Measurements from ENCODE around the gene MFSD12.
"Not testable (repeated sequence)": the region's sequence is repeated elsewhere in the genome, so short reads cannot be mapped to it uniquely, and the experiment has no call there.

MFSD12 gene

DNA sequence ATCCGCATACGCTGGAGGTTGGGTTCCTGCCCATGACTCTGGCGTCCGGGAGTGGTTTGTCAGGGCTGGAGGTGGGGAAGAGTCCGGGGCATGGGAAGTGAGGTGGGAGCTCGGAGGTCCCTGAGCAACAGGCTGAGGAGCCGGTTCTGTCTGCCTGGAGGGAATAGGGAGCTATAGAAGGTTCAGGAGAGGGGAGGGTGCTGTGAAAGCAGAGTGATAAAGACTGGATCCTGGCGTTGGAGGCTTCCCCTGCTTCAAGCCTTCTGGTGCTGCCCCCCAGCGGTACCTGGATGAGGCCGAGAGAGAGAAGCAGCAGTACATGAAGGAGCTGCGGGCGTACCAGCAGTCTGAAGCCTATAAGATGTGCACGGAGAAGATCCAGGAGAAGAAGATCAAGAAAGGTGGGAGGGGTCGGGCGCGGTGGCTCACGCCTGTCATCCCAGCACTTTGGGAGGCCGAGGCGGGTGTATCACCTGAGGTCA is 17.9 kb upstream of the MFSD12 start:
- peaks cover 0 to 17% (median 5%) of the 10 kb centered on the region in 5 donors for H3K36me3 ChIP-seq (ENCODE audit: control insufficient read depth in 5 of 5, insufficient read depth in 5 of 5, low read length in 5 of 5)
- no peaks in the 10 kb centered on the region for H3K9me3 ChIP-seq (ENCODE audit: control insufficient read depth in 5 of 5, low read length in 5 of 5)
- H3K27ac ChIP-seq (ENCODE audit: low read depth, low read length), result no peak overlapping the region
- no peak overlapping the region for H3K4me3 ChIP-seq (ENCODE audit: low read depth in 1 of 5, low read length in 5 of 5)
- peaks cover 4 to 43% (median 32%) of the 10 kb centered on the region in 5 donors for H3K4me1 ChIP-seq (ENCODE audit: control insufficient read depth in 5 of 5, insufficient read depth in 5 of 5, low read length in 5 of 5)
- no peak overlapping the region for H3K9ac ChIP-seq (ENCODE audit: low read length in 5 of 5)
- H3K27me3 ChIP-seq (ENCODE audit: control insufficient read depth in 5 of 5, insufficient read depth in 4 of 5, low read length in 5 of 5), result no peaks in the 10 kb centered on the region

DNA sequence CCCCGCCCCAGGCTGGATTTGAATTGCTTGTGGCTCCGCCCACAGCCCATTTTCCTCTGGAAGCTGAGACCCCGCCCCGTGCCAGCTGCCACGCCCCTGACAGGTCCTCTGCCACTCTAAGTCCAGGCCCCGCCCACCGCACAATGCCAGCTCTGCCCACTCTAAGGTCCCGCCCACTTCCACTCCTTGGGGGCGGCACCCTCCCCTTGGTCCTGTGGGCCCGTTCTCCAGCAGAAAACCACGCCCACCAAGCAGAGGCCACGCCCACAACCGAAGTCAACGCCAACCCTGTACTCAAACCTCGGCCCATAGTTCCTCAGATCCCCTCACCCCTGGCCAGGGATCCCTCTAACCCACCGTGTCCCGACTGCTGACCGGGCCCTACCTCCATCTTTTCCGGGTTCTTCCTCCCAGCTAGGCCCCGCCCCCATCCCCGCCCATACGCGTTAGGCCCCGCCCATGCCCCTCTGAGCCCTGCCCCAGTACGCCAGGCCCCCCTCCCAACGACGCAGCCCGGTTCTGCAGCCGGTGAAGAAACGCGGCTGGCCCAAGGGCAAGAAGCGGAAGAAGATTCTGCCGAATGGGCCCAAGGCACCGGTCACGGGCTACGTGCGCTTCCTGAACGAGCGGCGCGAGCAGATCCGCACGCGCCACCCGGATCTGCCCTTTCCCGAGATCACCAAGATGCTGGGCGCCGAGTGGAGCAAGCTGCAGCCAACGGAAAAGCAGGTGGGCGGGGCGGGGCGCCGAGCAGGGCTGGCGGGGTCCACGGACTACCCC is 16.7 kb upstream of the MFSD12 start:
- Histone ChIP-seq H3K36me3 (ENCODE audit: control insufficient read depth in 5 of 5, insufficient read depth in 5 of 5, low read length in 5 of 5) (peaks cover 0 to 17% (median 5%) of the 10 kb centered on the region in 5 donors), H3K4me1 (ENCODE audit: control insufficient read depth in 5 of 5, insufficient read depth in 5 of 5, low read length in 5 of 5) (peaks cover 4 to 31% (median 28%) of the 10 kb centered on the region in 5 donors), H3K27ac (ENCODE audit: low read depth, low read length) (no peak overlapping the region), H3K4me3 (ENCODE audit: low read depth in 1 of 5, low read length in 5 of 5) (peak overlapping the region in 4 of 5 donors; percentile 71 to 83 (median 78)), H3K9ac (ENCODE audit: low read length in 5 of 5) (peak overlapping the region in 1 of 5 donors; percentile 80), H3K27me3 (ENCODE audit: control insufficient read depth in 5 of 5, insufficient read depth in 4 of 5, low read length in 5 of 5) (no peaks in the 10 kb centered on the region), H3K9me3 (ENCODE audit: control insufficient read depth in 5 of 5, low read length in 5 of 5) (no peaks in the 10 kb centered on the region)

DNA sequence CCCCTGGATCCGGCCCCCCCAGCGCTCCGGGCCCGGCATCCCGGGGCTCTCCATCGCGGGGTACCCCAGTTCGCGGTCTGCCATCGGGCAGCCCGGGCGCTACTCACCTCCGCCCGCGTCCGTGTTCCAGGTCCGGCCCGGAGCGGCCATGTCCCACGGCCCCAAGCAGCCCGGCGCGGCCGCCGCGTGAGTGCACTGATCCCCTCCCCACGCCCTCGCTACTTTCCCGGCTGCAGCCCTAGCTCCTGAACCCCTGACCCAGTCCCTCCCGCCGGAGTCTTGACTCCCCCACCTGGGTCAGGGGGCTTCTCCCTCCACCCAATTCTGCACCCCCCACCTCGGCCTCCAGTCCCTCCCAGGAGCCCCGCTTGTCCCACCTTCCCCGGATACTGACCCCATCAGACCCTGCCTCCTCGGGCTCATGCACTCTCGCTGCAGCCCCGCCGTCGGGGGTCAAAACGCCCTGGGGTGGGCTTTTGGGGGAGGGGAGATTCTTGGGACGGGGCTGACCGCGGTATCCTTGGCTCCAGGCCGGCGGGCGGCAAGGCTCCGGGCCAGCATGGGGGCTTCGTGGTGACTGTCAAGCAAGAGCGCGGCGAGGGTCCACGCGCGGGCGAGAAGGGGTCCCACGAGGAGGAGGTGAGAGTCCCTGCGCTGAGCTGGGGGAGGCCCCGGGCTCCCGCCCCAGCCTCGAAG is 15.9 kb upstream of the MFSD12 start:
- H3K27me3 ChIP-seq (ENCODE audit: control insufficient read depth in 5 of 5, insufficient read depth in 4 of 5, low read length in 5 of 5), result no peaks in the 10 kb centered on the region
- no peak overlapping the region for H3K27ac ChIP-seq (ENCODE audit: low read depth, low read length)
- peak overlapping the region in 4 of 5 donors; percentile 71 to 83 (median 78) for H3K4me3 ChIP-seq (ENCODE audit: low read depth in 1 of 5, low read length in 5 of 5)
- H3K36me3 ChIP-seq (ENCODE audit: control insufficient read depth in 5 of 5, insufficient read depth in 5 of 5, low read length in 5 of 5), result peaks cover 0 to 15% (median 5%) of the 10 kb centered on the region in 5 donors
- H3K9me3 ChIP-seq (ENCODE audit: control insufficient read depth in 5 of 5, low read length in 5 of 5), result no peaks in the 10 kb centered on the region
- peak overlapping the region in 4 of 5 donors; percentile 60 to 80 (median 68) for H3K9ac ChIP-seq (ENCODE audit: low read length in 5 of 5)
- peaks cover 4 to 31% (median 28%) of the 10 kb centered on the region in 5 donors for H3K4me1 ChIP-seq (ENCODE audit: control insufficient read depth in 5 of 5, insufficient read depth in 5 of 5, low read length in 5 of 5)

GRCh38 chr19:3572855-3573161 is 15.4 kb upstream of the MFSD12 start, which contains the start of gene HMG20B:
HMG20B (plus strand) TSS chr19:3572944; CDS start chr19:3573310, 366 bp downstream.
- Histone ChIP-seq H3K36me3 (ENCODE audit: control insufficient read depth in 5 of 5, insufficient read depth in 5 of 5, low read length in 5 of 5) (peaks cover 0 to 15% (median 5%) of the 10 kb centered on the region in 5 donors), H3K9me3 (ENCODE audit: control insufficient read depth in 5 of 5, low read length in 5 of 5) (no peaks in the 10 kb centered on the region), H3K27ac (ENCODE audit: low read depth, low read length) (no peak within 1 kb of the TSS), H3K27me3 (ENCODE audit: control insufficient read depth in 5 of 5, insufficient read depth in 4 of 5, low read length in 5 of 5) (no peaks in the 10 kb centered on the region), H3K4me1 (ENCODE audit: control insufficient read depth in 5 of 5, insufficient read depth in 5 of 5, low read length in 5 of 5) (peaks cover 4 to 31% (median 28%) of the 10 kb centered on the region in 5 donors), H3K9ac (ENCODE audit: low read length in 5 of 5) (peak within 1 kb of the TSS in 4 of 5 donors; percentile 60 to 80 (median 72)), H3K4me3 (ENCODE audit: low read depth in 1 of 5, low read length in 5 of 5) (peak within 1 kb of the TSS; percentile 71 to 83 (median 82))

GRCh38 chr19:3572132-3572854 is 14.9 kb upstream of the MFSD12 start:
- Histone ChIP-seq H3K4me3 (ENCODE audit: low read depth in 1 of 5, low read length in 5 of 5) (peak overlapping the region; percentile 69 to 82 (median 74)), H3K4me1 (ENCODE audit: control insufficient read depth in 5 of 5, insufficient read depth in 5 of 5, low read length in 5 of 5) (peaks cover 4 to 31% (median 28%) of the 10 kb centered on the region in 5 donors), H3K27me3 (ENCODE audit: control insufficient read depth in 5 of 5, insufficient read depth in 4 of 5, low read length in 5 of 5) (no peaks in the 10 kb centered on the region), H3K36me3 (ENCODE audit: control insufficient read depth in 5 of 5, insufficient read depth in 5 of 5, low read length in 5 of 5) (peaks cover 0 to 15% (median 5%) of the 10 kb centered on the region in 5 donors), H3K27ac (ENCODE audit: low read depth, low read length) (no peak overlapping the region), H3K9me3 (ENCODE audit: control insufficient read depth in 5 of 5, low read length in 5 of 5) (no peaks in the 10 kb centered on the region), H3K9ac (ENCODE audit: low read length in 5 of 5) (peak overlapping the region in 4 of 5 donors; percentile 26 to 80 (median 66))

DNA sequence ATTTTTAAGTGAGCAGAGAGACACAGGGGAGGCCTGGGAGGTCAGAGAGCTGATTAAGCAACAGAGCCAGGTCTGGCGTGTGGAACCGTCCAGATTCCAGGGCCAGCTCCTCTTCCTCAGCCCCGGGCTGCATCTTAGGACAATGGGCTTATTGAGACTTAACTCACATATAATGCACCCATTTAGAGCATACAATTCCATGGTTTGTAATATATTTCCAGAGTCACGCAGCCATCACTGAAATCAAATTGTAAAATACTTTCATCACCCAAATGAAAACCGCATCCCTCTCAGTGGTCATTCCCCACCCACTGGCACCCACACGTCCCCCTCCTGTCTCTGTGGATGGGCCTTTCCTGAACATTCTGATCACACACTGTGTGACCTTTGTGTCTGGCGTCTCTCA is 13.2 kb upstream of the MFSD12 start:
- no peaks in the 10 kb centered on the region for H3K27me3 ChIP-seq (ENCODE audit: control insufficient read depth in 5 of 5, insufficient read depth in 4 of 5, low read length in 5 of 5)
- H3K27ac ChIP-seq (ENCODE audit: low read depth, low read length), result no peak overlapping the region
- no peak overlapping the region for H3K9ac ChIP-seq (ENCODE audit: low read length in 5 of 5)
- H3K4me1 ChIP-seq (ENCODE audit: control insufficient read depth in 5 of 5, insufficient read depth in 5 of 5, low read length in 5 of 5), result peaks cover 1 to 20% (median 16%) of the 10 kb centered on the region in 5 donors
- H3K9me3 ChIP-seq (ENCODE audit: control insufficient read depth in 5 of 5, low read length in 5 of 5), result no peaks in the 10 kb centered on the region
- peaks cover 0 to 6% (median 3%) of the 10 kb centered on the region in 5 donors for H3K36me3 ChIP-seq (ENCODE audit: control insufficient read depth in 5 of 5, insufficient read depth in 5 of 5, low read length in 5 of 5)
- no peak overlapping the region for H3K4me3 ChIP-seq (ENCODE audit: low read depth in 1 of 5, low read length in 5 of 5)

GRCh38 chr19:3570042-3570441 is 12.7 kb upstream of the MFSD12 start:
- not testable (repeated sequence) for H3K9ac ChIP-seq (ENCODE audit: low read length in 5 of 5); H3K36me3 ChIP-seq (ENCODE audit: control insufficient read depth in 5 of 5, insufficient read depth in 5 of 5, low read length in 5 of 5); H3K27me3 ChIP-seq (ENCODE audit: control insufficient read depth in 5 of 5, insufficient read depth in 4 of 5, low read length in 5 of 5); H3K9me3 ChIP-seq (ENCODE audit: control insufficient read depth in 5 of 5, low read length in 5 of 5); H3K4me3 ChIP-seq (ENCODE audit: low read depth in 1 of 5, low read length in 5 of 5); H3K27ac ChIP-seq (ENCODE audit: low read depth, low read length)
- H3K4me1 ChIP-seq (ENCODE audit: control insufficient read depth in 5 of 5, insufficient read depth in 5 of 5, low read length in 5 of 5), result peaks cover 1 to 18% (median 16%) of the 10 kb centered on the region in 5 donors

DNA sequence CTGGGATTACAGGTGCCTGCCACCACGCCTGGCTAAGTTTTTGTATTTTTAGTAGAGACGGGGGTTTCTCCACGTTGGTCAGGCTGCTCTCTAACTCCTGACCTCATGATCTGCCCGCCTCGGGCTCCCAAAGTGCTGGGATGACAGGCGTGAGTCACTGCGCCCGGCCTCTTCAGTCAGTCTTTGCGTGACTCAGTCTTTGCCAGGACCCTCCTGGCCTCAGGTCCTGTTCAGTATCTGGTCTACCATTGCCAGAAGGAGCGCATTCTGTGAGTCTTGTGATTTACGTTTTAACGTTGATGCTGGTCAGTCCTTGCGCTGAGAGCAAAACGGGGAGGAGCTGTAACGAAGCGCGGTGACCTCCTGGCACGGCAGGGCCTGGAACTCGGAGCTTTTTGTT is 7.8 kb upstream of the MFSD12 start:
- no peaks in the 10 kb centered on the region for H3K36me3 ChIP-seq (ENCODE audit: control insufficient read depth in 5 of 5, insufficient read depth in 5 of 5, low read length in 5 of 5)
- no peak overlapping the region for H3K9ac ChIP-seq (ENCODE audit: low read length in 5 of 5)
- no peaks in the 10 kb centered on the region for H3K4me1 ChIP-seq (ENCODE audit: control insufficient read depth in 5 of 5, insufficient read depth in 5 of 5, low read length in 5 of 5)
- H3K27me3 ChIP-seq (ENCODE audit: control insufficient read depth in 5 of 5, insufficient read depth in 4 of 5, low read length in 5 of 5), result no peaks in the 10 kb centered on the region
- H3K4me3 ChIP-seq (ENCODE audit: low read depth in 1 of 5, low read length in 5 of 5), result no peak overlapping the region
- H3K27ac ChIP-seq (ENCODE audit: low read depth, low read length), result no peak overlapping the region
- H3K9me3 ChIP-seq (ENCODE audit: control insufficient read depth in 5 of 5, low read length in 5 of 5), result no peaks in the 10 kb centered on the region

DNA sequence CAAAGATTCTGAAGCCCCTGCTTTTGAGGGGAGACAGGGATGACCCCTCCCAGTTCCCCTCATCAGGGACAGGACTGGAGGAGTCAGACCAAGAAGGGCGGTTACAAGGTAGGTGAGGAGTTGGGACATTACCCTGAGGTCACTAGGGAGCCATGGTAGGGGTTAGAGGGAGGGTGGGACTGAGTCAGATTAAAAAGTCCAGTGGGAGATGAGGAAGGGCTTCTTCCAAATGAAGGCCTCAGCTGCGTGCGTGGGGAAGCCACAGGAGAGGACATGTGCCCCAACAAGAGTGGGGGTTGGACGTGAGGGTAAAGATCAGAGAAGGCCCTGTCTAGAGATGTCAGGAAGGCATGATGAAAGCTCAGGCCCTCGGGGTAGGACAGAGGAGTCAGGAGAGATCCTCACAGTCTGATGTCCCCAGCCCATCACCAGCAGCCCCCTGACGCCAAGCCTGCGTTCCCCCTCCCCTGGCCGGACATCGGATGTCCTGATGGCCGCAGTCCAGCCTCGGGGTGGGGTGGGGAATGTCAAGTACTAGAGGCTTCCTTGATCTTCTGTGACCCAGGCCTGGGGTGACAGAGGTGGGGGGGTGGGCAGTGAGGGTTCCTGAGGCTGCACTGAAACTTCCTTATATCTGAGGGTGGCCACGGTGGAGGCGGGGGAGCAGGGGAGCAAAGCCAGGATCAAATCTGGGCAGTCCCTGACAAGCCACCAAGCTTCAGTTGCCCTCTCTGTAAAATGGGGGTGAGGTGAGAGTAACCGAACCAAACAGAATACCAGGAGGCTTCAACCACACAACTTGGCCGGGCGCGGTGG is 6.5 kb upstream of the MFSD12 start:
- H3K27ac ChIP-seq (ENCODE audit: low read depth, low read length), result no peak overlapping the region

More for the DNA sequence above, 6.5 kb upstream of the MFSD12 start:
- Histone ChIP-seq H3K27me3 (ENCODE audit: control insufficient read depth in 5 of 5, insufficient read depth in 4 of 5, low read length in 5 of 5) (no peaks in the 10 kb centered on the region), H3K9ac (ENCODE audit: low read length in 5 of 5) (no peak overlapping the region), H3K36me3 (ENCODE audit: control insufficient read depth in 5 of 5, insufficient read depth in 5 of 5, low read length in 5 of 5) (no peaks in the 10 kb centered on the region), H3K9me3 (ENCODE audit: control insufficient read depth in 5 of 5, low read length in 5 of 5) (no peaks in the 10 kb centered on the region), H3K4me1 (ENCODE audit: control insufficient read depth in 5 of 5, insufficient read depth in 5 of 5, low read length in 5 of 5) (peaks cover 0 to under 1% (median 0%) of the 10 kb centered on the region in 5 donors), H3K4me3 (ENCODE audit: low read depth in 1 of 5, low read length in 5 of 5) (no peak overlapping the region)
